HG03108 (cell line): ENCODE measurements around the gene GNG14.
A peak's percentile ranks its signal among the peaks of the same experiment; 100 is the strongest.
"Not testable (repeated sequence)": the region's sequence is repeated elsewhere in the genome, so short reads cannot be mapped to it uniquely, and the experiment has no call there.

Experiments used
- ATAC-seq: cut with Tn5 transposase; IDR thresholded peaks from one replicate; pipeline ENCODE4 v1.9.1; 2021; ENCODE audit warnings: moderate library complexity; ENCODE audit not compliant: unreplicated experiment

Gene GNG14

GRCh38 chr19:12687496-12688196, at the start of gene GNG14:
Gene GNG14, plus strand, starts transcription at chr19:12687998. Its CDS starts 51 bp downstream, at chr19:12688049.
- ATAC-seq: no peak

GRCh38 chr19:12638611-12639182, 49.1 kb upstream of the GNG14 start:
- ATAC-seq: no peak

- ATAC-seq: peak; percentile 70
These were observed 47.7 kb upstream of the GNG14 start for GRCh38 chr19:12639901-12640613.

GRCh38 chr19:12641456-12641855, 46.3 kb upstream of the GNG14 start:
- no peak for ATAC-seq

DNA sequence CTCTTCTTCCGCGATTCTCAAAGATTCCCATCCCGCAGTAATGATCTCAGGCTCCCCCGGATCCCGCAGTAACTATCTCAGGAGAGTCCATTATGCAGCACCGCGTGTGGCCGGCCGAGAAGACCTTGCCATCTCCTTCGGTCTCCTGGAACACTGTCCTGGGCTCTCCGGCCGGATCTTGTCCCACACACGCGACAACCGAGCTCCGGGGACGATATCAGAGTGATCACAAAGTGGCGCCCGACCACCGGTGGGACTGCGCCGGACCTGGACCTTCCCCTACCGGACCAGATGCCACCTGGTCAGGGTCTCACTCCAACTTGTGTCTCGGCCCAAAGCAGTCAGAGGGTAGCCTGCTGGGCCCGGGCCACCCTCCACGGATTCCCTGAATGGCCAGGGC, 45.3 kb upstream of the GNG14 start:
- no peak for ATAC-seq

DNA sequence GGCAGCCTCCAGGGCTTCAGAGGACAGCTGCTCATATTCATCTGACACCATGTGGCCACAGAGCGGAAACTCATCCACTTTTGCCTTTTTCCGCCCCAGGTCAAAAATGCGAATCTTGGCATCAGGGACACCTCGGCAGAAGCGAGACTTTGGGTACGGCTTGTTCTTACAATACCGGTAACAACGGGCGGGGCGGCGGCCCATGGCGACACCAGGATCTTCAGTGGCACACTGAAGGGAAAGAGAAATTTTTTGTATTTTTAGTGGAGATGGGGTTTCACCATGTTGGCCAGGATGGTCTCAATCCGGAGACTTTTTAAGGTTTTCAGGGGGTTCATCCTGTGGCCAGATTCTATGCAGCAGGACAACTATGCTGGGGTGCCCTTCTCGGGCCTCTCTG, 44.1 kb upstream of the GNG14 start:
- not testable (repeated sequence) for ATAC-seq

DNA sequence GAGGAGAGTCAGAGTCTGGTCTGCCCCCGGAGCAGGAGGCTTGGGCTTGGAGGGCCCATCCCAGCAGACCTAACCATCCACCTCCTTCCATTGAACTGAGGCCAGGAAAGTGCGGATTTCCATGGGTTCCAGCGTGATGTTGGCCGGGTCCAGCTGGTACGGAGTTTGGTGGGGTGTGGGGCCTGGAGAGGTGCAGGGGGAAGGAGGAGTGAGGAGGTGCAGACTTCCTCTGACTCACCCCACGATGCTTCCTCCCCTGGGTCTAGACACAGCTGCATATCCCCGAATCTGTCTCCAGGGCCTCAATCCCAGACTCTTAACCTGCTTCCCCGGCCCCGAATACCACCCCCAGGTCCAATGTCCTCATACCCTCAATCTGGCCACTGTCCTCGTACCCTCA, 41.2 kb upstream of the GNG14 start:
- ATAC-seq: no peak

GRCh38 chr19:12647047-12647446, 40.8 kb upstream of the GNG14 start:
- no peak for ATAC-seq

DNA sequence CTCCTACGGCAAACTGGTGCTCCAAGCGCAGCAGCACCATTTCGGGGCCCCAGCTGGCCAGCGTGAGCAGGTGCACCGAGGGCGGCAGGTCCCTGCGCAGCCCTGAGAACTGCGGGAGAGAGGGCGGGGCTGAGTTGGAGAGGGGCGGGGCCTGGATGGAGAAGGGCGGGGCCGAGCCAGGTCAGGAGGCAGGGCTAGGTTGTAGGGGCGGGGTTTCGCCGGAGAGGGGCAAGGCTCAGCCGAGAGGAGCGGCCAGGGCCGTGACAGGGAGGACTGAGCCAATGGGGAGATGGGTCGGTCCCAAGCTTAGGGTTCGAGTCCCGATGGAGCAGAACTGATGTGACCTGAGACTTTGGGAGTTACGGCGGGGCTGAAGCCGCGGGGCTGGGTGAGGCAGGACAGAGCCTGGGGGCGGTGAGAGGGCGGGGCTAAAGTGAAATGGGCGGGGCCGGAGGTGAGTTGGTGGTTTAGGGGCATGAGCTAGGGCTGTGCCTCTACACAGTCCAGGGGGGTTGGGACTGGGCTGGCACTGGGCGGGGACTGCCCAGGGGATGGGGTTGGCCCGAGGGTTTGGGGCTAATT, 40.2 kb upstream of the GNG14 start:
- ATAC-seq: no peak

DNA sequence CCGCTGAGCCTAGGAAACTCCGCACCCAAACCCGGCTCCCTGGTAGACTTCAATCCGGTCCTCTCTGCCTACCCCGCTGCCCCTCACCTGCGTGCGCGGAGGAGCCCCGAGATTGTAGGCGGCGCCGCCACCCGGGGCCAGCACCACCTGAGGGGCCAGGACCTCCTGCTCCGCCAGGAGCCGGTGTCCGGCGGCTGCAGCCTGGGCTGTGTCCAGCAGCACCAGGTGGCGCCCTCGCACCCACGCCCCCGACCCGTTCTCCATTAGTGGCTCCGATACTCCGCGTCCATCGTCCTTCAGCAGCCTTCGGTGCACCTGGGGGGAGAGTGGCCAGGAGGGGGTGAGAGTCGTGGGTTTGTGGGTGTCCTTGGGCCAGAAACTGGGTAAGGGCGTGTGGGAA, 39.7 kb upstream of the GNG14 start:
- no peak for ATAC-seq

- ATAC-seq: no peak
These were observed 37.9 kb upstream of the GNG14 start for GRCh38 chr19:12649941-12650340.

- no peak for ATAC-seq
These were observed 35.6 kb upstream of the GNG14 start for GRCh38 chr19:12652219-12652618.

GRCh38 chr19:12655546-12655945, 32.3 kb upstream of the GNG14 start:
- ATAC-seq: no peak

- no peak for ATAC-seq
These were observed 30.8 kb upstream of the GNG14 start for GRCh38 chr19:12656899-12657571.

DNA sequence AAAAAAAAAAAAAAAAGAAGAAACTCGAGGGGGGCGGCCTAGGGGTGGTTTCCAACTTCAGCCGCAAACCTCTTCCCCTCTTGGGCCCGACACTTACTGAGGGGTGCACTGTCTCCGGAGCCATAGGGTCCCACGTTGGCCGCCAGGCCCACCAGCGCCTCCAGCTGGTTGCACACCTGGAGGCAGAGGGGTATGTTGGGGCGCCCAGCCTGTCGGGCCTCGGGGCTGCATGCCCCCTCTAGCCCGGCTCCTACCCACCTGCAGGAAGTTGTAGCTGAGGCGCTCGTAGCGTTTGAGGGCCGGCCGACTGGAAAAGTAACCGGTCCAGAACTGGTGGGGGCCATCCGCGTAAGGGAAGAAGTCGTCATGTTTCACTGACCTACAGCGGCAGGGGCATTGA, 29.8 kb upstream of the GNG14 start:
- ATAC-seq: no peak

DNA sequence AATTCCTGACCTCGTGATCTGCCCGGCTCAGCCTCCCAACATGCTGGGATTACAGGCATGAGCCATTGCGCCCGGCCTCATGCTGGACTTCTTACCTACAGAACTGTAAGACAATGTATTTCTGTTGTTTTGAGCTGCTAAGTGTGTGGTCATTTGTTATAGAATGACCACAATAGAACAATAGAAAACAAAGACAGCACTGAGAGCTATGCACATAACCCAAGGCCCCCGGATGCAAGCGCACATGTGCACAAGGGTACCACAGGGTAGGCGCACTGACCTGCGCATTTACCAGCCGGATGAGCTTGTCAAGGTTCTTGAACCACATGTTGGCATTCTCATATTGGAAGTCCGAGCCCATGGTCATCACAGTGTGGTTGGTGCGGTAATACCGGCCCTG, 26.8 kb upstream of the GNG14 start:
- no peak for ATAC-seq

DNA sequence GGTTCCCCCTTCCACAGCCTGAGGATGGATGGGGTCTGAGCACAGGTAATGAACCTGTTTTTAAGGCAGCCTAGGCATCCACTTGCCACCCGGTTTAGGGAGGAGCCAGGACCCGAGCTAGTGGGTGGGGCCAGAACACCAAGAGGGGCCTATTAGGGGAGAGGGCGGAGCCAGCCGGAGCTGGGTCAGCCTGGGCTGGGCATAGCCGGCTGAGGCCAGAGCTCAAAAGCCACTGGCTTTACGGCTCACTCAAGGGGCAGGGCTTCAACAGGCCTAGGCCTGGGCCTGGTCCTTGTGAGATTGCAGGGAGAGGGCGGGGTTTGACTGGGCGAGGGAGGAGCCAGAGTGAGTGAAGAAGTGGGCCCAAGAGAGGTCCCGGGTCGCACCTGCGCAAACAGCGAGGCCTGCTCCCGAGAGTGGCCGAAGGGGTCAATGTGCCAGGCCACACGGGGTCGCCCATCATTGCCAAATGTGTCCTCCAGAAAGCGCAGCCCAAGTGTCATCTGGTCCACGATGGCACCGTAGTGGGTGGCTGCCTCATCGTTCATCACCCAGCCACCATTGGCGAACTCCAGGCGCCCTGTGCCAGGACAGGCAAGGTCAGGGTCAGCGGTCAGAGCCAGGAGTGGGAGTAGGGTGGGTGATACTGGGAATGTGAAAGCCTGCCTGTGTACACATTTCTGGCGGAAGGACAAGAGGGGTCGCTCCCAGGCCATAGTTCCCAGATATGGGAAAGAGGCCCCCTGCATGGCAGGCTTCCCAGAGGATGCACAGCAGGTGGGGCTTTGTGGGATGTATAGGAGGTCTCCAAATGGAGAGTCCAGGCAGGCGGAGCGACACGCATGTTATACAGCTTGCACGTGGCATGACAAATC, 23.2 kb upstream of the GNG14 start:
- ATAC-seq: no peak

DNA sequence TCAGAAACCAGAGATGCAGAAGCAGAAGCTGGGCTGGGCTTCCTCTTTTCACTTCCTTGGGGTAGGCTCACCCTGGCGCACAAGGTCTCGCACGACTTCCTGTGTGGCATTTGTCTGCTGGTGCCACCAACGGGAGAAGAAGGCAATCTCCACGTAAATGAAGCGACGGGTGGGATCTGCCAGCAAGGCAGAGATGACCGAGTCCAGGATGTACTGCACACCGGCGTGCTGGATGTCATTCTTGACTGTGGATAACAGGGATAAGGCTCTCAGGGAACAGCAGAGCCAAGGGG, 22.6 kb upstream of the GNG14 start:
- no peak for ATAC-seq

GRCh38 chr19:12665671-12666264, 22.0 kb upstream of the GNG14 start:
- no peak for ATAC-seq
